ENCODE measurements around the gene PMPCB.

DNA sequence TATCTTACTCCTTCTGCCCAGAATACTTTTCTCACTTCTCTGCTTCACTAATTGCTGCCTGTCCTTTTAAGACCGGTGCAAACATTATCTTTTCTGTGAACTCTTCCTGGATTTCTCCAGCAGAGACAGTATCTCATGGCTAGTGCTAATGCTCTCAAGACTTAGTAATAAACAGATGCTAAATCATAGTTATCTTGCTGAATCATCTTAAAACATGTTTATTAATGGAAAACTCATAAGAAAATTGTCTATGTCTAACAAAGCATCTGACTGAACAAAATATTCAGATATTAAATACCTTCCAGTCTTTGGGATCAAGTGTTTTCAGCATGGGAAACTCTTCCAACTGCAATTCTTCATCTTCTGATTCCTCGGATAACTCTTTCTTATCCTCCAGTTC lies 44.2 kb downstream of the PMPCB start:
- TF ChIP-seq, protein P1, sequence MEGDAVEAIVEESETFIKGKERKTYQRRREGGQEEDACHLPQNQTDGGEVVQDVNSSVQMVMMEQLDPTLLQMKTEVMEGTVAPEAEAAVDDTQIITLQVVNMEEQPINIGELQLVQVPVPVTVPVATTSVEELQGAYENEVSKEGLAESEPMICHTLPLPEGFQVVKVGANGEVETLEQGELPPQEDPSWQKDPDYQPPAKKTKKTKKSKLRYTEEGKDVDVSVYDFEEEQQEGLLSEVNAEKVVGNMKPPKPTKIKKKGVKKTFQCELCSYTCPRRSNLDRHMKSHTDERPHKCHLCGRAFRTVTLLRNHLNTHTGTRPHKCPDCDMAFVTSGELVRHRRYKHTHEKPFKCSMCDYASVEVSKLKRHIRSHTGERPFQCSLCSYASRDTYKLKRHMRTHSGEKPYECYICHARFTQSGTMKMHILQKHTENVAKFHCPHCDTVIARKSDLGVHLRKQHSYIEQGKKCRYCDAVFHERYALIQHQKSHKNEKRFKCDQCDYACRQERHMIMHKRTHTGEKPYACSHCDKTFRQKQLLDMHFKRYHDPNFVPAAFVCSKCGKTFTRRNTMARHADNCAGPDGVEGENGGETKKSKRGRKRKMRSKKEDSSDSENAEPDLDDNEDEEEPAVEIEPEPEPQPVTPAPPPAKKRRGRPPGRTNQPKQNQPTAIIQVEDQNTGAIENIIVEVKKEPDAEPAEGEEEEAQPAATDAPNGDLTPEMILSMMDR (IDR thresholded peaks at IDR 0.05; ENCODE audit: borderline replicate concordance, extremely low read depth, low read length, poor library complexity, severe bottlenecking): no peak
- TF ChIP-seq EZH2 (IDR thresholded peaks at IDR 0.05; ENCODE audit: borderline replicate concordance, low read depth, low read length, severe bottlenecking): no peak

All from DND-41 (cell line).